GM19463 (cell line): ENCODE measurements around the gene KCNQ1.

Experiments
- ATAC-seq: cut with Tn5 transposase; IDR thresholded peaks from one replicate; pipeline ENCODE4 v1.9.1; 2021; ENCODE audit warnings: mild to moderate bottlenecking, moderate library complexity; ENCODE audit not compliant: unreplicated experiment

Gene KCNQ1

DNA sequence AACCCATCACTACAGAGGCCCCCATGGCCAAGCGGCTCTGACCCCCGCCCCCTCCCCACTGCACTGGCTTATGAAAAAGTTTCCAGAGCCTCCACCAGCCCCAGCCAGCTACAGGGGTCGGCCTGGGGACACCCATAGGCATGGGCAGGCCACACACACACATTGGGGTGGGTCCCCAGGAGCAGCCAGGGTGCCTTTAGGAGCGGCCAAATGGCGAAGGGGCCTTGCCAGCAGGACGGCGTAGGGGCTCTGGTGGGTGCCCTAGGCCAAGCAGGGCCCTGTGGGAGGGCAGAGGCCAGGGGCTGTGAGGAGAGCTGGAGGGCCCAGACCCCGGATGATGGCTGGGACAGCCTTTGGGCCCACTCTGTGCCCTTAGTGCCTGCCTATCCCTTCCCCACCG, 34.2 kb upstream of the KCNQ1 start:
- no peak for ATAC-seq

DNA sequence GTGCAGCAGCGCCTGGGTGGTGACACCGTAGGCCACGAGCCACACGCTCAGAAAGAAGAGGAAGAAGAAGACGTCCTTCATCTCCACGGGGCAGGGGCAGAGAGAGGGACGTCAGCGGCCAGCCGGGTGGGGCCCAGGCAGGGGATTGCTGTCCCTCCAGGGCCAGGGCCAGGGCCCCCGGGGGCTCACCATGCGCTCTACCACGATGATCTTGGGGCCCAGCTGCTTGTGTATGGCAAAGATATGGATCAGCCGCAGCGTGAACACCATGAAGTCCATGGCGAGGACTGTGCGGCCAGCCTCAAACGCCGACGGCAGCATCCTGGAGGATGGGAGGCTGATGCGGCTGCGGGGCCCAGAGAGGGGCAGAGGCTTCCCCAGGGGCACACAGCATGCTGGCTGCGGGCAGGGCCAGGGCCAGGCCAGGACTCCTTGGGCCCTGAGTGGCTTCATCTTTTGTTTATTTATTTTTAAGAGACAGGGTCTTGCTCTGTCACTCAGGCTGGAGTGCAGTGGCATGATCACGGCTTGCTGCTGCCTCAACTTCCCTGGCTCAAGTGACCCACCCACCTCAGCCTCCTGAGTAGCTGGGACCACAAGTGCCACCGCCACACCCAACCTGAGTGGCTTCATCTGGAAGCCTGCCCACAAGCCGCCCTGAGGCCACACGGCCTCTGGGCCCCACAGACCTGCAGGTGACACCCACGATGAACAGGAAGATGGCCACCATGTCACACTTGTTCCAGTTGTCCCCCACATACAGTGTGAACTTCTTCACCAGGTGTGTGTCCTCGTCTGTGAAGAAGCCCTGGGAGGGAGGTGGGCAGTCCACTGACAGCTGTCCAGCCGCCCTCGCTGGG, 33.1 kb upstream of the KCNQ1 start:
- ATAC-seq, result no peak

DNA sequence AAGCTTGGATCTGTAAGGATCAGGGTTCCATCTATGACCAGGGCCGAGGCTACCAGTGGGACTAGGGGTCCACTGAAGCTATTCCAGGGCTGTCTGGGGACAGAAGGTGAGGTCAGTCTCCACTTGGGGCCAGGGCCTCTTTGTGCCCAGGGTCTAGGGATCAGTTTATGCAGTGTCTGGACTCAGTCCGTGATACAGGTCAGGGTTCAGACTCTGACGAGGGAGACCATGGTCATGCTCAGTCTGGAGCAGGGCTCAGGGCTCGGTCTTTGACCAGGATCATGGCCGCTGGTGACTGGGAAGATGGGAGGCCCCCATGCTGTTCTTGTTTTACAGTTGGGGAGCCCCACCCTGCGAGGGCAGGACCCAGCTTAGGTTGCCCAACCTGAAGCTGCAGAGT, 32.5 kb upstream of the KCNQ1 start:
- ATAC-seq, result no peak

DNA sequence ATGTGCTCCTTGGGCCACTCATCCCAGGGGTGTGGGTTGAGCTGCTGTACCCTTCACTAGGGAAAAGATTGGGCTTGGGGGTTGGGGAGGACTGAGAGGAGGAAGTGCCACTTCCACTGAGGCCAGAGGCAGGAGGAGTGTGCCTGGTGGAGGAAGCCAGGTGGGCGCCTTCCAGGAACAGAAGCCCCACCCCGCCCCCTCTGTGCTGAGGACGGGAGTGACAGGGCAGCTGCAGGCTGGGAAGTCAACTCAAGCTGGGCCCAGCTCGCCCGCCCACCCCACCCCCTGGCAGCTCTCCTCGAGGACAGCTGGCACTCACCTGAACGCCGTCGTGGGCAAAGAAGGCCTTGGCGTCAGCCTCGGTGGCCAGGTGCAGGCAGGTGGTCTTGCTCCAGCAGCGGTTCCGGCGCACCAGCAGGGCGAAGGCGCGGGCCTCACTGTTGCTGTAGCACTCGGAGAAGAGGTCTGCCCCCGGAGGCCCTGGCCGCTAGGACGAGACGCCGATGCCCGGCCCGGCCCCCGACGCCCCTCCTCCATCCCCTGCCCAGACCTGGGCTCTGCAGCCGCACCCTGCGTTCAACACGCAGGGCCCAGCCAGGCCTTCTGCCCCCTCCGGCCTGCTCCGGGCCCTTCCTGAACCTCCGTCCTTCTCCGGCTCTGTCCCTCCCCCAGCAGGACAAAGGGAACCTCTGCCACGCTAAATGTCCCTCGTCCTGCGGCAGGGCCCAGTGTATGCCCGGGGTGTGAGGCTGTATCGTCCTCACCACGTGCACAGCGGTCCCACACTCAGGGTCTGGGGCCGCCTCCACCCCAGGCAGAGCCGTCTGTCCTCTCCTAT, 30.8 kb upstream of the KCNQ1 start:
- ATAC-seq, result no peak

DNA sequence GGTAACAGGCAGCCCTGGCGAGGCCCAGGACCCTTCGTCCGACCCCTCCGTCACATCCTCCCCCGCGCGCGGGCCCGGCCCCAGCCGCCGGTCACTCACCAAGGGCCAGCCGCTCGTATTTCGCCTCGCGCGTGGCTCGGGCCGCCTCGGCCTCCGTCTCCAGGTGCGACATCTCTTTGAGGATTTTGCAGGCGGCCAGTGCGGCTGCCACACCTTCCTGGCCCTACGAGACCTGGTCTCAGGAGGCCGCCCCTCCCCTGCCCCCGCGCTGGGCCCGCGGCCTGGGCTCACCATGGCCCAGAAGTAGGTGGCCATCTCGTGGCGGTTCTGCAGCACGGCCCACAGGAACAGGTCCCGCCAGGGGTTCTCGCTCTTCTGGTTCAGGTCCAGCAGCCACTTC, 30.2 kb upstream of the KCNQ1 start:
- no peak for ATAC-seq

DNA sequence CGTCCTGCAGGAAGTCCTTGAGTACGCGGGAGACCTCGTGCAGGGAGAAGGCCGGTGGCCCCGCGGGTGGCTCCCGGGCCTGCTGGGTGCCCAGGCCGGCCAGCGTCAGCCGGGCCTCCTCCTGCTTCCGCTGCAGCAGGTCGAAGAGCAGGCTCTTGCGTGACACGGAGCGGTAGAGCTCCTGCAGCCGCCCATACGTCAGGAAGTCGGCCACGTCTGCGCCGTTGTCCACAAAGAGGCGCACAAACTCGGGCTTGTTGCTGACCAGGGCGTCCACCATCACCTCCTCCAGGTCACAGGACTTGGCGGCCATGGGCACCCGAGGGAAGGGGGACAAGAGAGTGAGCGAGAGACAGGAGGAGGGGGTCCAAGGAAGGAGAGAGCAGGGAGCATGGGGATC, 29.6 kb upstream of the KCNQ1 start:
- no peak for ATAC-seq

DNA sequence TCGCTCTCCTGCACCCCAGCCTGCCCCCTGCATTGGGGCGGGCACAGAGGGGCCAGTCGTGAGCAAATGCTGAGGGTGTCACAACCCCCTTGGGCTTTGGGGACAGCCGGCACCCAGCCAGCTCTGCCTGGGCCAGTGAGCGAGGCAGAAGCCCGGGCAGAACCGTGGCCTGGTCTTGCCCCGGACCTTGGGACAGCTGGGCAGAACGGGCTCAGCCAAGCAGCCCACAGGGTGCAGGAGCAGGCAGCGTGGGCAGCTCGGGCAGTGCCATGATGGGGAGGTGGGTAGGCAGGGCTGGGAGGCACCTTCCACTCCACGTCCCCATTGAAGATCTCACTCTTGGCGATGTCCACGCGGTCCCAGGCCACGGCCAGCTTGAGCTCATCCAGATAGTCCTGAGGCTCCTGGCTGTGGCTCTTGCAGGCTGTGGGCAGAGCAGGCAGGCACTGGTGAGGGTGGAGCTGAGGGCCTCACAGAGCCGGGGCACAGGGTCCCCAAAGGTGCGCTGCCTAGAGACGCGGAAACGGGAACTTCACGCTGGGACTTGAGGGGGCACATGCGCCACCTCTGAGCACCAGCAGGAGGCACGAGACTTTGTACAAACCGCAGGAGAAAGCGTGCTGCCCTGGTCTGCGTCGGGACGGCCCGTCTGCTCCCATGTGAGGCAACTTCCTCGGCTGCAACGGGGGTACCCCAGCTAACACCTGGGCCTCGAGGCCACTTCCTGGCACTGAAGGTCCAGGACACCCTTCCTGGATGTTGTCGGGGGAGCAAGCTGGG, 29.0 kb upstream of the KCNQ1 start:
- no peak for ATAC-seq

DNA sequence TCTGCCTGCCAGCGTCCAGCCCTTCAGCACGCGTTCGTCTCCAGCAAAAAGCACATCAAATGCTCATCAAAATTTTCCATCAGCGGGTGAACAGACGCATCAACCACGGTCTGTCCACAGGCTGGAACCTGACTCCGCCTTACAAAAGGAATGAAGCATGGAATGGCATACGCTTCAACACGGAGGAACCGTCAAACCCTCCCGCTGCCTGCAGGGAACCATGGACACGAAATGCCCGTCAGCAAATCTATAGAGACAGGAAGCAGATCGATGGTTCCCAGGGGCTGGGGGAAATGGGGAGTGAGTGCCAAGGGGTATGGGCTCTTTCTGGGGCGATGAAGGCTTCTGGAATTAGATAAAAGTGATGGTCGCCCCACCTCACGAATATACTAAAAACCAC, 28.0 kb upstream of the KCNQ1 start:
- no peak for ATAC-seq

DNA sequence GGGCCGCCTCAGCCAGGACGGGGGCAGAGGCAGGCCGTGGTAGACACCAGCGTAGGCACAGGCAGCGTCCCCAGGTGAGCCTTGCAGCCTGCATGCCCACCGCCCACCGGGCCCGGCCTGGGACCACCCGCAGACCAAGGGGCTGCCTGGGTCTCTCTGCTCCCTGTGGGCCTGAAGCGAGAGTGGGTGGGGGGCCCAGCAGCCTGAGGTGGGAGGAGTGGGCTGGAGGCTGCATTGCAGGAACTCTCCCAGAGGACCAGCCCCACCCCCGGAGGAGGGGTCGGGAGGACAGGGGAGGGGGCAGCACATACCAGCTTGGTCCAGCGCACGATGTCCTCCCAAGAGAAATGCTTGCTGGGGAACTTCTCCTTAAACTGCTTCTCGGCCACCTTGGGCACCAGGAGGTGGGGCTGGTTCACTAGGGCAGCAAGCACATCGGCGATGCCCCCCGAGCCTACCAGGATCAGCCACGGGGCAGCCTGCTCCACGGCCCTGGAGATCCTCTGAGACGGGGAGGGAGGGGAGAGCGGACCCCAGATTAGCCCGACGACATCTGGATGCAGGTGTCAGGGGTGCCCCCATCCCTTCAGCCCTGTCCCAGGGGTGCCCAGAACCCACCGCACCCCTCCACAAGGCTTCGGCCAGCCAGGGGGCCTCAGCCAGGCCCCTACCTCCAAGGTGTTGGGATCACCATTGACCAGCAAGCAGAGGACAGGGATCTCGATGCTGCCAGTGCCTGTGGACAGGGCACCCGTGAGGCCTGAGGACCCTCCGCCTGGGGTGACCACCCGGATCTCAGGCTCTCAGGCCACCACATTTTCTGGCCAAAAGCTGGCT, 26.7 kb upstream of the KCNQ1 start:
- ATAC-seq, result no peak

DNA sequence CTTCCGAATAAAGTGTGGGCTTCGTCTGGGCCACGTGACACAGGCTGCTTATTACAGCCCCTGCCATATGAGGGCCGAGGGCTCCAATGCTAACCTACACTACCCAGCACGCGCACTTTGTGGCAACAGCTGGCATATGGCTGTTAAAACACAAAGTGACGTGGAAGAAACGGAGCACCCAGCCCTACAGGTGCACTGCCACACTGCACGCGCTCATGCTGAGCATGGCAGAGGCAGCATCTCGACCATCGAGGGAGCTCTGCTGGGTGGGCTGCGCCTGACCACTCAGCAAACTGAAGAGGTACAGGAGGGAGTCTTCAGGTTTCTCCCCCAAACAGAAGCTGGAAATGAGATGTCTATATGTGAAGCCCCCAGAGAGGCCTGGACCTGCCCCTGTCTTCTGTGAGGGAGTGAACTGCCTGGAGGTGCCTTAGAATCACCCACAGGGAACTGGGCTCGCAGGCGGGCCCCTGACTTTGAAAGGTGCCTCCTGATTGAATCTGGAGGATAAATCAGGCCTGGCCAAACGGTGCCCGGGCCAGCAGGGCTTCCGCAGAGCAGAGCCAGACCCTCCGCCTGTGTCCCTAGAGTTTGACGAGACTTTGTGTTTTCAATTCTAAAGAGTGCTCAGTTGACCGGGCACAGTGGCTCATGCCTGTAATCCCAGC, 26.0 kb upstream of the KCNQ1 start:
- ATAC-seq, result no peak

DNA sequence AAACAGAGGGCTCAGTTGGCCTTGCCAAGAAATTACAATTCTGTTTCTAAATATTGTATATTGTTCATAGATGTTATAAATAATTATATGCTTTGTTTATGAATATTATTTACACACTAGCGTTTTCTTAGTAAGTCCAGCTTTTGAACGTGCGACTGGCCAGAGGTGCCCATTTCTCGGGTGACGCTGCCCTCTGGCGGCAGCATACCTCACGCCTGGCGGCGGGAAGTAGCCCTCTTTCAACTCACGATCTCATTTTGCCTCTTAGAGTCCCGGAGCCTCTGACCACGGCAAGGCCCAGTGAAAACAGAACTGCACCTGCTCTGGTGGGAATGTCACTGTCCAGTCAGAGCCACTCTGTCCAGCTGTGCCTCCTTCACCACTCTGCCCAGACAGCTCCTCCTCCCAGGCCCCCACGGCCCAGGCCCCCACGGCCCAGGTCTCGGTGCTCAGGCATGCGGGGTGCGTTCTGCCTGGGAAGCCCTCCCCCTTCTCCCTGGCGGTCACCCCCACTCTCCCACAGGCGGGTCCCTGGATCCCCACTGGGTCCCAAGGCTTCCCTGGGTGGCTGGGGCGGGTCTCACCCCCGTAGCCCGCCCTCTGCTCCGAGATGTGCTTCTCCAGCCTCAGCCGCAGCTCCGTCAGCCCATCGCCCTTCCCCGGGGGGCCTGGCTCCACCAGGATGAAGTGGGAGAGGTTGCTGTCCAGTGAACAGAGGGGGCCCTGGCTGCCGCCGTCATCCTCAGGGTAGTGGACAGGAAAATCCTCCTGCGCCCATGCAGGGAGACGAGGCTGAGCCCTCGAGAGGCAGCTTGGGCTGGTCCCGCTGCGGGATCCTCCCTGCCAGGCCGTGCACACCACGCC, 24.9 kb upstream of the KCNQ1 start:
- ATAC-seq, result no peak

DNA sequence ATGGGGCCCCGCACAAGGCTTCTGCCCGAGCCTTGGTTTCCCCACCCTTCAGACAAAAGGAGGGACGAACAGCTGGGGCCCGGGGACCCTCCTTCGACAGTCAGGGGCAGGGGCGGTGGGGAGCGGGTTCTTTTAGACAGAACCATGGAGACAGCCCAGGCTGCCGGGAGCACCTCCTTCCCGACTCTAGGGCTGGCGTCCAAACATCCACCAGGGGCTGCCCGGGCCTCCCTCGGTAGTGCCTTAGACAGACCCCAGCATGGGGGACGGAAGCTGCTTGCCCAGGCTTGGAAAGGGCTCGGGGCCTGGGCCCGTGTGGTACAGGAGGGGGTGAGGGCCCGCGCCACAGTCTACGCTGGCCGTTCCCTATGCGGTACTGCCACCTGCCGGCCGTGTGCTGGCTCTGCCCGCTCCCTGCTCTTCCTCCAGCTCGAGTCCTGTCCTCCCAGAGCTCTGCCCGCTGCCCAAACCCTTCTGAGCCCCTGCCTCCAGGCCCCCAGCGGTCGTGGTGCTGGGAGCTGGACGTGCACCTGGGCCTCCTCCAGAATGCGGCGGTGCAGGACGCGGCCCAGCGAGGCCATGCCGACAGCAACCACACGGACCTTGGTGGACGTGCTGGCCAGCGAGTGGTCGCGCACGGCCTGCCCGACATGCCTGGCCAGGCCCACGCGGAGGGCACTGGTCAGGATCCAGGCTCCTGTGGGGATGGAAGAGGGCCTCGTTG, 24.1 kb upstream of the KCNQ1 start:
- peak; percentile 70 for ATAC-seq

DNA sequence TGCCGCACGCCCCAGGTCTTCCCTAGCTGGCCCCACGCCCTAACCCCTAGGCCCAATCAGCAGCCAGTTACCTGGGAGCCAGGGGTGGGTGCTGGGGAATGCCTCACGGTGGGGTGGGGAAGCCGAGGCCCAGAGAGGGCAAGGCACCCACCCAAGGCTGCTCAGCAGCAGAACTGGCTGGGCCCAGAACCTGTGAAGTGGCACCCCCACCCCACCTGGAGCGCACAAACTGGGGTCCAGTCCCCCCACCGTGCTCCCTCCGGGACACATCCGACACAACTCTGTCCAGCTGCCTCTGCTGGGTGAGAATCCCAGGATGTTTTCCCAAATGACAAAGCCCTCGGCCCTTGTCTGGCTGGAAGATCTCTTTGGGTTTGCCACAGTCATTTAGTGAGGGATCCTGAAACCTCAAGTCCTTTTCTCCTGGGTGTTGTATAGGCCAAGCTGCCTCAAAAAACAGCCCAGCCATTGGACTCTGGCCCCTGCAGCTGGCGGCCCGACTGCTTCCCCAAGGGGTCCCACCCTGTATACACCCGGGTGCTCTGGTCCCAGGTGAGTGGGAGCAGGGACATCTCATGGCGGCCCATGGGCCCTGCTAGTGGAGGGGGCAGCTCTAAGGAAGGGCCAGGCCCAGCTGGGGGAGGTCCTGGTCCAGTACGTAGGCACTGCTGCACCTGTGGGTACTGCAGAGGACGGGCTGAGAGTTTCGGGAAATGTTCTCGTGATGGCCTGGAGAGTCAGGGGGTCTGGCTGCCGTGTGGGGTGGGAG, 23.4 kb upstream of the KCNQ1 start:
- ATAC-seq, result no peak

DNA sequence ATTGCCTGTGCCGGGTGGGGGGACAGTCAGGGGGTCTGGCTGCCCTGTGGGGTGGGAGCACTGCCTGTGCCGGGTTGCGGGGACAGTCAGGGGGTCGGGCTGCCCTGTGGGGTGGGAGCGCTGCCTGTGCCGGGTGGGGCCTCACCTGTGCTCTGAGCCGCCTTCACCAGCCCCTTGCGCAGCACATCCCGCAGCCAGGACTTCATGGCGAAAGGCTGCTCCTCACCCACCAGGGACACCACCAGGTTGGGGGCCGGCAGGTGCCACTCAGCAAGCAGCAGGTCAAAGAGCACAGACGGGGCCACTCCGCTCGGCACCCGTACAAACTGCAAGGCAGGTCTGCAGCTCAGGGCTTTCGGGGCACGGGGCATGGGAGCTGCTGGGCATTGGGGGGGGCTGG, 22.8 kb upstream of the KCNQ1 start:
- ATAC-seq, result no peak

DNA sequence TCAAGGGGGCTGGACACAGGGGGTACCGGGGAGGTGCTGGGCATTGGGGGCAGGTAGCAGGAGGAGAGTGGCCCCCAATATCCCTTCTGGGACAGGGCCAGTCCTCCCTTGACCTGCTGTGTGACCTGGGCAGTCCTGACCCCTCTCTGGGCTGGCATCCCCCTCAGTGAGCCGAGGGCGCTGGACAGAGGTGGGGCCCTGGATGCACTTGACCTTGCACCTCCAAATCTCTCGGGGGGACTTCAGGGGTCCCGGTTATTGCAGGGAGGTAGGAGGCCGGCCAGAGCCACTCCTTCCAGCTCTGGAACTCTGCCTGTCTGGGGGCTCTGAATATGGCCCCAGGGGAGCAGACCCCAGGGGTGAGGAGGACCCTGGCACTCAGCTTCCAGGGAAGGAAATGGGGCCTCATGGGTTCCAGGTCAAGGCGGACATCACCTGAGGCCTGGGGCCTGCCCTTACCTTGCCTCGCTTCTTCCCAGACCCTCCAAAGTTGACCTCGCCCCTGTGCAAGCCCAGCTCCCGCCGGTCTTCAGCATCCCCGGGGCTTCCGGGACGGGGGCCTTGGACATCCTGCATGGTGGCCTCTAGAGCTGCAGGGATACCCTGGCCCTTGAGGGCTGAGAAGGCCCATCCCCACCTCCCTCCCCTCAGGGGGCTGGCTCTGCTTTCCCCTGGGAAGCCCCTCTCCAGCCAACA, 22.2 kb upstream of the KCNQ1 start:
- no peak for ATAC-seq

DNA sequence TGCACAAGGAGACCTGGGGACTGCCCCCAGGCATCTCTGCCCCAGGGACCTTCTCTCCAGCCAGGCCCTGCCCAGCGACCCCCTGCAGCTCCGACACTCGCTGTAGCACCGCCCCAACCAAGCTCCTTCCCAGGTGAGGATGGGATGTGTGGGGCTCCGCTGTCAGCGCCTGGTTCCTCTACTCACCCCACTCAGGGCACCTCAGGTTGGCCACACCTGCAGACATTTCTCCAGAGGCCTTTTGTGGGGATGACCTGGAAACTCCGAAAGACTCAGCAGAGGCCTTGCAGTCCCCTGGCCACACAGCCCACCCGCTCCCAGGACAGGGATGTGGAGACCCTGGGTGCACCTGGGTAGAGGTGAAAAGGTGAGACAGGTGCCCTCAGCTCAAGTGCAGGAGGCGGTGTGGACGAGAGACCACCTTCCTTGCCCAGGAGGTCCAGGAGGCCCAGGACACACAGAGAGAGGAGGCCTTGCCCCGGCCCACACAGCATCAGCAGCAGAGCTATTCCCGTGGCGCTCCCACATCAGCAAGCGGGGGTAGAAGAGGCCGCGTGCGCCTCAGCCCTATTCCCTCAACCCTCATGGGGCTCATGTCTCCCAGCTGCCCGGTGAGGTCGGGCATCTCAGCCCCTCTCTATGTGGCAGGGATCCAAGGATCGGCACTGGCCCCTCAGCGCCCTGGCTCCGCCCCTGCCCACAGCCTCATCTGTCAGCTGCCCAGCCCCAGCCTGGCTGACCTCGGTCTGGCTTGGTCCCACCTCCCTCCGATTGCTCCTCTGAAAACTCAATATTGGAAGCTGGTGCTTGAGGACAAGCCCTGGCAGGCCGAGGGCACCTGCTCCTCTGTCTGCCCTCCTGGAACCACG, 21.4 kb upstream of the KCNQ1 start:
- no peak for ATAC-seq
